ENCODE measurements around the gene TPI1.

- TF ChIP-seq, protein P1, sequence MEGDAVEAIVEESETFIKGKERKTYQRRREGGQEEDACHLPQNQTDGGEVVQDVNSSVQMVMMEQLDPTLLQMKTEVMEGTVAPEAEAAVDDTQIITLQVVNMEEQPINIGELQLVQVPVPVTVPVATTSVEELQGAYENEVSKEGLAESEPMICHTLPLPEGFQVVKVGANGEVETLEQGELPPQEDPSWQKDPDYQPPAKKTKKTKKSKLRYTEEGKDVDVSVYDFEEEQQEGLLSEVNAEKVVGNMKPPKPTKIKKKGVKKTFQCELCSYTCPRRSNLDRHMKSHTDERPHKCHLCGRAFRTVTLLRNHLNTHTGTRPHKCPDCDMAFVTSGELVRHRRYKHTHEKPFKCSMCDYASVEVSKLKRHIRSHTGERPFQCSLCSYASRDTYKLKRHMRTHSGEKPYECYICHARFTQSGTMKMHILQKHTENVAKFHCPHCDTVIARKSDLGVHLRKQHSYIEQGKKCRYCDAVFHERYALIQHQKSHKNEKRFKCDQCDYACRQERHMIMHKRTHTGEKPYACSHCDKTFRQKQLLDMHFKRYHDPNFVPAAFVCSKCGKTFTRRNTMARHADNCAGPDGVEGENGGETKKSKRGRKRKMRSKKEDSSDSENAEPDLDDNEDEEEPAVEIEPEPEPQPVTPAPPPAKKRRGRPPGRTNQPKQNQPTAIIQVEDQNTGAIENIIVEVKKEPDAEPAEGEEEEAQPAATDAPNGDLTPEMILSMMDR (IDR thresholded peaks at IDR 0.05): no peak
- TF ChIP-seq POLR2AphosphoS5 (IDR thresholded peaks at IDR 0.05): no peak
- no peak for TF ChIP-seq POLR2A (IDR thresholded peaks at IDR 0.05; ENCODE audit: low read depth)
Measured at GRCh38 chr12:6855322-6855721, 12.0 kb upstream of the TPI1 start.

Data from esophagus muscularis mucosa (tissue), 3 donors.